GM12873 (cell line): ENCODE data around the gene GLS.

Experiments used
- TF ChIP-seq, protein P1 (sequence below): IDR thresholded peaks from 2 replicates; pipeline ENCODE4 v1.5.1; 2012; ENCODE audit warnings: low read depth, mild to moderate bottlenecking, moderate library complexity, low read length, control low read depth; ENCODE audit not compliant: insufficient read depth; ENCODE audit errors: missing control alignments

Gene GLS

DNA sequence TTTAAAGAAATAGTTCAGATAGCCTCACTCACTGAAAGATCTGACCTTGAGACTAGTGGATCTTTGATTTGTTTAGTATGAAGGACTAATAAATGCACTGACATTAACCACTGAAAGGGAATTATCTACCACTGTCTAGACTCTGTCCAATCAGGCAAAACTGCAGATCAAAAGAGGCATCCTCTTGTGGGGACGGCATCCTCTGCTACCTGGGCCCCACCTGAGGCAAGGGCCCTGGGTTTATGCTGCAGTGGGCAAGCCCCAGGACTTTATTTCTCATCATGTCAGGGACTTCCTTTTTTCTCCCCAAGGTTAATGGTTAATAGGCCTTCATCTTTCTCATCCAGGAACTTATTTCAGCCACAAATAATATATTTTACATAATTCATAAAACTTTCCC, 101.1 kb downstream of the GLS start:
- TF ChIP-seq, protein P1, sequence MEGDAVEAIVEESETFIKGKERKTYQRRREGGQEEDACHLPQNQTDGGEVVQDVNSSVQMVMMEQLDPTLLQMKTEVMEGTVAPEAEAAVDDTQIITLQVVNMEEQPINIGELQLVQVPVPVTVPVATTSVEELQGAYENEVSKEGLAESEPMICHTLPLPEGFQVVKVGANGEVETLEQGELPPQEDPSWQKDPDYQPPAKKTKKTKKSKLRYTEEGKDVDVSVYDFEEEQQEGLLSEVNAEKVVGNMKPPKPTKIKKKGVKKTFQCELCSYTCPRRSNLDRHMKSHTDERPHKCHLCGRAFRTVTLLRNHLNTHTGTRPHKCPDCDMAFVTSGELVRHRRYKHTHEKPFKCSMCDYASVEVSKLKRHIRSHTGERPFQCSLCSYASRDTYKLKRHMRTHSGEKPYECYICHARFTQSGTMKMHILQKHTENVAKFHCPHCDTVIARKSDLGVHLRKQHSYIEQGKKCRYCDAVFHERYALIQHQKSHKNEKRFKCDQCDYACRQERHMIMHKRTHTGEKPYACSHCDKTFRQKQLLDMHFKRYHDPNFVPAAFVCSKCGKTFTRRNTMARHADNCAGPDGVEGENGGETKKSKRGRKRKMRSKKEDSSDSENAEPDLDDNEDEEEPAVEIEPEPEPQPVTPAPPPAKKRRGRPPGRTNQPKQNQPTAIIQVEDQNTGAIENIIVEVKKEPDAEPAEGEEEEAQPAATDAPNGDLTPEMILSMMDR, result no peak

DNA sequence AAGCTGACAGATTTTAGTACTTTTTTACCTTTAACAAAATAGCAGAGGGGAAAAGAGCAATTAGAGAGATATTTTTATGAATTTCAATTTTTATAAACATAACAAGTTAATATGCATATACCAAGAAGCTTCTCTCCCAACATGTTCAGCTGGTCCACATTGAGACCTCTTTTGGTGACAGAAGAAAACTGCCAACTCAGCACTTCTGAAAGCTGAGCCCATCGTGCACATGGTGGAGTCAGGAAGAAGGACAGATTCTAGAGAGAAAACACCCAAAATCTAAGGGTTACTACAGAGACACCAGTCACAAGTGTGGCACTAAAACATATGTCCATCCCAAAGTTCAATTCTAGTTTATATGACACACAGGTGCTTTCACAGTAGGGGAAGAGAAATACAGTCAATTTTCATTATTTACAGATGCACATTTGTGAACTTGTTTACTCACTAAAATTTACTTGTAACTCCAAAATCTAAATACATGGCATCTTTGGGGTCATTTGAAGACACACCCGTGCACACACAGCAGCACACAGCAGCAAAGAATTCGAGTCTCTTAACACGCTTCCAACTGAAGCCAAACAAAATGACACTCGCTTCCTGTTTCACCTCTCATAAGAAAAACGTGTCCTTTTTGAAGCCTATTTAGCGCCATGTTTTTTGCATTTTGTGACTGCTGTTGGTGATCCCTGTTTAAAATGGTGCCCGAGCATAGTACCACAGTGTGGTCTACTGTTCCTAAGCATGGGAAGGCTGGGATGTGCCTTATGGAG, 101.8 kb downstream of the GLS start:
- TF ChIP-seq, protein P1, result no peak

DNA sequence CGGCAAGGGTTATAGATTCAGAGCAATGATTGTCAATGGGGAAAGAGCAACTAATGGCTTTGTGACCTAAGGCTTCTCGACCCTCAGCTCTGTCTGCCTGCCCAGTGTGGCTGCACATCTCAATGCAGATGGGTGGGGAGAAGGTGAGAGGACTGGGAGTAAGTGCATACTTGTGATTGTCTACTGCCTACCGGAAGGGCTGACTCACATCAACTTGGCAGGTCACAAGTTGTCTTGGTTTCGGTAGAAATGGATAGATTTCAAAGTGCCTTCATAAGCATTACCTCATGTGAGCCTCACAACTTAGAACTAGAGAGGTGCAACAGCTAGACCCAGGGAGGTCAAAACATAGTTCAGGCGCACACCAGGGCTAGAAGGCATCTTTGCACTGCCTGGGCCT, 104.0 kb downstream of the GLS start:
- TF ChIP-seq, protein P1, result no peak

DNA sequence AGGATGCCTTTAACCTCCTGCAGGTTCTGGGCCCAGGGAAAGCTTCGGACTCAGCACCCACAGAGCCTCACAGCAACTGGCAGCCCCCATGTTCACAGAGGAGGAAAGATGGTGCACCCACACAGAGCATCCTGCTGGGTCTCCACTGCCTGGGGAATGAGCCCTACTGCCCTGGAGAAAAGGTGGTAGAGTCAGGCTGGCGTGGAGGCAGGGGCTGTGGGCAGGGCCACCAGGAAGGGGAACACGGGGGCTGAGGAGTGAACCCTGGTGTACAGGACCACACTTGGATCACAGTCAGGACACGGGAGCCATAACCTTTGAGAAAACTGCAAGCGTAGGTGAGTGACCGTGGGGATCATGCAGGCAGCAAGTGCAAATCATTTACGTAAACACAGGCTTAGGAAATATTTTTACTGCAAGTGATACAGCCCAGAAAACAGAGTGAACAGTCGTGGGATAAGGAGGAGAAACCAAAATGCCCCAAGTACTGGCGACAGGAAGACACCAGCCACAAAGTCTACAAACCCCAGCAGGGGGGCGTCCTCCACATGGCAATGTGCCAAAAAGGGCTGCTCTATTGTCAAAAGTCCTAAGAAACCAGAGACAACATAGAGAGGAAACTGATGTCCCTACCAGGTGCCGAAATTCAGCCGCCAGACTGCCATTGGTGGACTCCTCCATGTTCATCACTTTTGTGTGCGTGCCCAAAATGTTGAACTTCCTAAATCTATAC, 105.8 kb downstream of the GLS start:
- TF ChIP-seq, protein P1, result no peak

DNA sequence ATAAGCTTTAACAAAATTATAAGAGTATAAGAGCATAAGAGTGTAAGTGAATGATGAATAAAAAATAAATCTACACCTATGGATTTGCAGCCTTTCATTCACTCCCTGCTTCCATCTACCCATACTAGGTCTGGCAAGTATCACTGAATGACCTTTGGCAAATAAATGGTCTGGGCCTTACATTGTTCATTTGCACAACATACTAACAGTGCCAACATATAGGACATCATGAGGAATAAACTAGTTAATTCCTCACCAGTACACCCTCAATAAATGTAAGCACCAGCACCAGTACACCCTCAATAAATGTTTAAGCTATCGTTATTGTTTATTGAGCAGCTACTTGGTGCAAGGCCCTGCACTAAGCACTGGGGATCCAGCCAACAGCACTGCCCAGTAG, 106.5 kb downstream of the GLS start:
- TF ChIP-seq, protein P1, result no peak

DNA sequence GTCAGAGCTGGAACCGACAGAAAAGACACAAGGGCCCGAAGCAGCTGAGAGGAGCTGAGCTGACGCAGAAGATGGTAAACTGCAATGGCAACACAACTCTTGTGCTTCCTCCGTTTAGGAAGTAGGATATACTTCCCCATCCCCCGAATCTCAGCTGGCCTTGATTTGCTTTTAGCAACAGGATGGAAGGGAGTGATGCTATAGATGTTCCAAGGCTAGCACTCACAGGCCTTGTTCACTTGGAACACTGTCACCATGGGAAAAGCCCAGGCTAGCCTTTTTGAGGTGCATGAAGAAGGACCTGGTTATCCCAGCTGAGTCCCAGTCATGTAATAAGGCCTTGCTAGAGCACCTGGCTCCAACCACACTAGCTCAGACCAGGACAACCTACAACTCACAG, 107.3 kb downstream of the GLS start:
- TF ChIP-seq, protein P1, result no peak

DNA sequence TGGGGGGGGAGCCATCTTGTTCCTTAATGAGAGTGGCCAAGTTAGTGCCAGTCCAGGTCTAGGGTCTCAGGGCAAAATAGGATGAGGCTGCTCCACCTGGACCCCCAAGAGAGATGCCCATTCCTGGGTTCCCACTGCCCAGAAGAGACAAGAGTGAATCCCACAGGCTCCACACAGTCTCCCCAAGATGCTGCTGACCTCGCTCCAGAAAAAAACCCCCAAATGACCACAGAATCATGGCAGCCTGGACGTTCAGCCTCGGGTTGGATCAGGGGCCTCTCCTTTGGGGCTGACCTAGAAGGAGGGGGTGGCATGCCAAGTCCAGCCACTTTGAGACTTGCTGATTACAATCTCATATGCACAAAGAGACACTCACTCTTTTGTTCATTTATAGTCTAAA, 108.3 kb downstream of the GLS start:
- TF ChIP-seq, protein P1, result no peak
